ENCODE data around the gene HRK. TPM values are rescaled to one million over a fixed set of nuclear protein-coding genes. Genes with fewer than 3 reads are reported as not detected.
"Not testable (repeated sequence)": the region's sequence is repeated elsewhere in the genome, so short reads cannot be mapped to it uniquely, and the experiment has no call there.

Gene HRK
- total RNA-seq, 1 donor from 2014 or later = 0.47 TPM

GRCh38 chr12:116818341-116818856 is 62.8 kb downstream of the HRK start:
- DNase-seq = no peak

- not testable (repeated sequence) for DNase-seq
Measured at GRCh38 chr12:116814766-116815165, 66.5 kb downstream of the HRK start.

DNA sequence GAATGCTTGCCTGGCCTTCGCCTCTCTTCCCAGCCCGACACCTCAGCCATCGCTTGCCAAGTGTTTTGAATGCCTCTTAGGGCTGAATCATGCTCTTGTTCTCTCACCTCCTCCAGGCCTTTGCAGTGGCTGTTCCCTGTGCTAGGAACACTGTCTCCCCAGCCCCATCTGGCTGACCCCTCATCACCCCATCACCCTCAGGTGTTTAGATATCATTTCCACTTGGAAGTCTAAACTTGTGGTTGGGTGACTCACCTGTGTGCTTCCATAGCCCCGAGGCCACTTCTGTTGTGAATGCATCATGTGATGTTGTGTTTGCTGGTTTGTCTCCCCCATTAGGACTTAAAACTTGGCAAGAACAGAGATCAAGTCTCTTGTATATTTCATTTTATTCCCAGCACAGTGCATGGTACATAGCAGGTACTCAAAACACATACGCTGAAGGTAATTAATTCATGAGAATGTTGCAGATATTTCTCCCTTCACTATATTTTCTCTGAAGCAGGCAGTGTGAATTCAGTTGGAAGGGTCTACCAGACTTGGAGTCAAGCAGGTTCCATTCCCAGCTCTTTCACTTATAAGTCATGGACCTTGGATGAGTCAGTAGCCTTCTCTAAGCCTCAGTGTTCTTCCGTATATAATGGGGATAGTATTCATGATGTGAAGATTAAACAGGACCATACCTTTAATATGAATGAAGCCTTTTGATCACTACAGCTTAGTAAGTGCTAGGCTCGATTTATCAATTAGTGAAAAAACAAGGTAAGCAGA is 67.8 kb downstream of the HRK start:
- no peak for DNase-seq

DNA sequence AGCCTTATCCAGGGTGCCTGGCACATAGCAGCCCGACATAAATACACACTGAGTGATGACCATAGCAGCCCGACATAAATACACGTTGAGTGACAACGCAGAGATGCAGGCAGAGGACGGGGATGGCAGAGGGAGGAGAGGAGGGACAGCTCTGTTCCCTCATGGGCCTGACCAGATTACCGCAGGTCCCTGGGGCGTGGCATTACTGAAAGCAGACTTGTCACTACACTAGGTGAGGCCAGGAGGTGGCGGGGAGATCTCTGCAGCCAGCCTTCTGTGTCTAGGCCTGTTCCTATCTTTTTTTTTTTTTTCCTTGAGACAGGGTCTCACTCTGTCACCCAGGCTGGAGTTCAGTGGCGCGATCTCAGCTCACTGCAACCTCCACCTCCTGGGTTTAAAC is 69.0 kb downstream of the HRK start:
- no peak for DNase-seq

DNA sequence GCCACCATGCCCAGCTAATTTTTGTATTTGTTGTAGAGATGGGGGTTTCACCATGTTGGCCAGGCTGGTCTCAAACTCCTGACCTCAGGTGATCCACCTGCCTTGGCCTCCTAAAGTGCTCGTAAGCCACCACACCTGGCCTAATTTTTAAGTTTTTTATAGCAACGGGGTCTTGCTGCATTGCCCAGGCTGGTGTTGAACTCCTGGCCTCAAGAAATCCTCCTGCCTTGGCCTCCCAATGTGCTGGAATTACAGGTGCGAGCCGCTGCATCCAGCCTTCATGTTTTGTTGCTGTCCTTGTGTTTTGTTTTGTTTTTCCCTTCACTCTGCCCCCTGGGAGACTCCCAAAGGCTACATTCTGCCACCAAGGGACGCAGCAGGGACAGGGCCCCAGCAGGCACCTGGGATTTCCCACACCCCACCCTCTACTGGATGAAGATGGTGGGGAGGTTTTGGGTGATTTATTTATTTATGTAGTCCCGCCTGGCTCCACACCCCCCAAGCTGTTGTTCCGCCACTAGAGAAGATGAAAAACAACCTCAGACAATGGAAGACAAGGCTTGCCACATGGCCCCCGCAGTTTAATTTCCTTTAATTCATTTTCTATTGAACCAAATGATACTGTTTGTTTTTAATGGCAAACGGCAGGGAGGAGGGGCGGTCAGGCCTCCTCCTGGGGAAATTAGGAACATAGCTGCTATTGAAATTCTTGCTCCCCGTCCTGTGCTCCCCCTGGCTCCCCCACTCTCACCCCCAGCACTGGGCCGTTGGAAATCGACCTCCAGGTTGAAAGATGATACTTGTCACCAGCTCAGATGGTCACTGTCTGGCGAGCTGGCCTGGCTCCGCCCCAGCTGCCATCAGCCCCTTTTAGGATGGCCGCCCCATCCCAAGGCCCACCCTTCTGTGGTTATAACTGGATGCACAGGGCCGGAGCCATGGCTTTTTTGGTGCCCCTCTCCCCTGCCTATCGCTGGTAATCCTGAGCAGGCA is 72.8 kb downstream of the HRK start:
- no peak for DNase-seq

- no peak for DNase-seq
Measured at GRCh38 chr12:116807546-116807945, 73.7 kb downstream of the HRK start.

GRCh38 chr12:116806845-116807440 is 74.3 kb downstream of the HRK start:
- DNase-seq = no peak

Other genes starting within 250 kb of the HRK start
- gene SPRING1, start 143.4 kb downstream of the HRK start, total RNA-seq = 27.6 TPM
- 36.0 TPM for gene RNFT2, start 143.1 kb downstream of the HRK start, total RNA-seq
- 11.9 TPM for gene FBXW8, start 29.5 kb upstream of the HRK start, total RNA-seq
- 4.1 TPM for gene TESC, start 218.0 kb upstream of the HRK start, total RNA-seq

Data from occipital lobe (tissue), 2 donors.